HEK293T (cell line): ENCODE data around the gene ATP1A4.

ENCODE experiments used
- BHLHE40 ChIP-seq: fragments of 450-650 bp; IDR thresholded peaks from 2 replicates; pipeline ENCODE4 v1.6.1; 2016; ENCODE audit warnings: mild to moderate bottlenecking, moderate library complexity, borderline replicate concordance
- CTBP1 ChIP-seq: fragments of 450-650 bp; IDR thresholded peaks from 2 replicates; pipeline ENCODE4 v1.6.1; 2016; ENCODE audit warnings: borderline replicate concordance
- ELF4 ChIP-seq: fragments of 450-650 bp; IDR thresholded peaks from 2 replicates; pipeline ENCODE4 v1.6.1; 2017; ENCODE audit warnings: antibody characterized with exemption
- FOXM1 ChIP-seq: fragments of 450-650 bp; IDR thresholded peaks from 2 replicates; pipeline ENCODE4 v1.6.1; 2017; ENCODE audit warnings: mild to moderate bottlenecking, borderline replicate concordance
- HDGF ChIP-seq: fragments of 450-650 bp; IDR thresholded peaks from 2 replicates; pipeline ENCODE4 v1.6.1; 2017; ENCODE audit warnings: antibody characterized with exemption, borderline replicate concordance
- L3MBTL2 ChIP-seq: fragments of 450-650 bp; conservative IDR thresholded peaks from 2 replicates; pipeline ENCODE4 v1.6.1; 2016; ENCODE audit warnings: mild to moderate bottlenecking
- SUZ12 ChIP-seq: fragments of 450-650 bp; IDR thresholded peaks from 2 replicates; pipeline ENCODE4 v1.6.1; 2016; ENCODE audit warnings: mild to moderate bottlenecking
- TARDBP ChIP-seq: fragments of 450-650 bp; IDR thresholded peaks from 2 replicates; pipeline ENCODE4 v1.6.1; 2016
- ZNF384 ChIP-seq: fragments of 450-650 bp; IDR thresholded peaks from 2 replicates; pipeline ENCODE4 v1.6.1; 2016

- TF ChIP-seq BHLHE40 = no peak
- TF ChIP-seq ELF4 = no peak
- TF ChIP-seq HDGF = no peak
- no peak for TF ChIP-seq SUZ12
- no peak for TF ChIP-seq TARDBP
- TF ChIP-seq ZNF384 = no peak
- no peak for TF ChIP-seq CTBP1
- no peak for TF ChIP-seq FOXM1
- peak; percentile 67 for TF ChIP-seq L3MBTL2
Observed at GRCh38 chr1:160108888-160109662, 42.3 kb upstream of the ATP1A4 start.
